Activated naive CD4-positive, alpha-beta T cell treated with anti-CD3 and anti-CD28 coated beads for 36 hours (primary cell): ENCODE measurements around the gene TRIM7. TPM values are rescaled to one million over a fixed set of nuclear protein-coding genes. Genes with fewer than 3 reads are reported as not detected.

Experiments
- CTCF ChIA-PET: fragments of 350-600 bp; sonication (Branson Sonifier 250); formaldehyde crosslinking; loops from one replicate; lab custom pipeline; 2021; ENCODE audit warnings: antibody characterized with exemption; lab: Charles Lee
- DNase-seq: peaks from one replicate; pipeline ENCODE4 v3.0.0-alpha.2; 2020
- H3K27ac Mint-ChIP-seq: one replicate; pipeline ENCODE4 v1.8.0; 2021; ENCODE audit warnings: mild to moderate bottlenecking, mixed read lengths
- H3K27me3 Mint-ChIP-seq: one replicate; pipeline ENCODE4 v1.8.0; 2021; ENCODE audit warnings: low read depth, mixed read lengths
- H3K36me3 Mint-ChIP-seq: one replicate; pipeline ENCODE4 v1.8.0; 2021; ENCODE audit warnings: low read depth, mixed read lengths
- H3K4me1 Mint-ChIP-seq: one replicate; pipeline ENCODE4 v1.8.0; 2021; ENCODE audit warnings: low read depth, mixed read lengths
- H3K4me3 Mint-ChIP-seq: one replicate; pipeline ENCODE4 v1.8.0; 2021; ENCODE audit warnings: mild to moderate bottlenecking, moderate library complexity, mixed read lengths
- H3K9me3 Mint-ChIP-seq: one replicate; pipeline ENCODE4 v1.8.0; 2021; ENCODE audit warnings: mixed read lengths
- intact Hi-C: fragments of 100-400 bp; cut with micrococcal nuclease; formaldehyde crosslinking; loops from one replicate; pipeline ENCODE4 v1.15.1; 2023
- total RNA-seq, 2 experiments: library from RNA; stranded (reverse); gene quantifications; one replicate each; pipeline ENCODE4 v1.2.3, GENCODE V29; 2021

The TRIM7 gene
- total RNA-seq, 2 experiments from 2014 or later: 1.6 to 1.8 TPM

DNA sequence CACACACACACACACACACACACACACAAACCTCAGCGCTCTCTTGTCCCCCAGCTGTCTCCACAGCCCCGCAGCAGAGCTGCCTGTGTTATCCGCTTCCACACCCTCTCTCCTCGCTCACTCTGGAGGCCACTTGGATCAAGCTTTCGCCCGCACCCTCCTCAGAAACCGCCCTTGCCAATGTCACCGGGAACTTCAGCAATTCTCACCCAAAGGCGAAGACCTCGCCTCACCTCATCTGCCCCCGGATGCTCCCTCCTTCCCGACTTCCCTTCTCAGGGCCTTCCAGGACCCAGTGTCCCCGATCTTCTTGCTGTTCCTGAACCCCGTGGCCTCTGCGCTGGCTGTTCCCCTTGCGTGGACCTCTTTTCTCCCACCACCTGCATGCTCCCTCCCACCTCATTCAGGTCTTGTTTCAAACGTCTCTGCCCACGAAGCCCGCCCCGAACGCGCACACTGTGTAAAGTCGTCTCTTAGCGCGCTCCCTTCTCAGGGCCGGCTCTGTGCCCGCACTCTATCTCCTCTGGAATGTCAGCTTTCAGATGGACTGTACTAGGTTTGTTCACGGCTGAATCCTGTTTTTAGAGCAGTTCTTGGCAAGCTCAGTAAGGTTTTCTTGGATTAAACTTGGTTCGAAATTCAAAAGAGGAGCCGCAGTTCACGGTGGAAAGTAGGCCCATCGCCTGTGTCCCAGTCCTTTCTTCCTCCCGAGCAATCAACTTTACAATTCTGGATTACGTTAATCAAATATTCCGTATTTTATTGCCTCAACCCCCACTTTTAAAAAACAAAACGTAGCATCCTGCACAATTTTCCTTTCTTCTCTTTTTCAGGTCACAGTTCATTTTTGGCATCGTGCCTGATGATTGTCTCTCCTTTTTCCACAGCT lies 1.0 kb upstream of the TRIM7 start:
- no peak for DNase-seq
- intact Hi-C loops: loop anchor here (2.0 kb wide), 1 partner anchor 31 kb away; no protein-coding TSS in a partner anchor
- Mint-ChIP-seq H3K4me3 (peak overlapping the region; percentile 92), H3K27ac (peak overlapping the region; percentile 94), H3K36me3 (peaks cover 10% of the 10 kb centered on the region), H3K9me3 (no peaks in the 10 kb centered on the region), H3K27me3 (peaks cover 19% of the 10 kb centered on the region), H3K4me1 (peaks cover 29% of the 10 kb centered on the region)
- CTCF ChIA-PET: interaction anchor here (0.5 to 2.7 kb wide), 7 partner anchors 8 to 41 kb away, joined by 3 to 15 read pairs (median 5); no protein-coding TSS in a partner anchor

DNA sequence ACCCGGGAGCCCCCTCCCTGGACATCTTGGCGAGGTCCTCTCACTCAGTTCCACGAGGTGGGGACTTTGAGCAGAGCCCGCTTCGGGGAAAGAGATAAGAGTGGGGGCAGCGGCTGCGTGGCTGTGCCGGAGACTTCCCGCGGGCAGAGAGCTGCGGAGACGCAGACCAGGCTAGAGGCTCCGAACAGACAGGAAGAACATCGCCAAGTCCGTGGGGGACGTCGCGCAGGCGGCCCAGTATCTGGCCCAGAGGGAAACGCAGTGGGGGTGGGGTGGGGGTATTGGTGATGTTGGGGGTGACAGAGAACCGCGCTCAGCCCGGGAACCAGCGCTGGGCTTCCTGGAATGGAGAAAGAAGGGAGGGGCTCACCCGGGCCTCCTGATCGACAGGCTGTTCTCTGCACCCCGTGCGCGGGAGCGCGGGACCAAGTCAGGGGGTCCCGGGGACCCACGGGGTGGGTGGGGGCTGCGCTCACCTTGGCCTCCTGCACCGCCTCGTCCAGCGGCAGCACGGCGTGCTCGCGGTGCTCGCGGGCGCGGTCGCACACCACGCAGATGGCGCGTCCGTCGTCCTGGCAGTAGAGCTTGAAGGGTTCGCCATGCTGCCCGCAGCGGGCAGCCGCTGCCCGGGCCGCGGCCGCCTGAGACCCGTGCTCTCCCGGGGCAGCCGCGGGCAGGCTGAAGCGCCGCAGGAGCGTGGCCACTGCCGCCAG lies 727 bp downstream of the TRIM7 start:
- Mint-ChIP-seq H3K36me3 (peaks cover 10% of the 10 kb centered on the region), H3K4me3 (peak overlapping the region; percentile 92), H3K9me3 (no peaks in the 10 kb centered on the region), H3K27ac (no peak overlapping the region), H3K4me1 (peaks cover 27% of the 10 kb centered on the region), H3K27me3 (peaks cover 19% of the 10 kb centered on the region)
- no peak for DNase-seq
- intact Hi-C loops: no loop called here
- CTCF ChIA-PET: interaction anchor here (1.0 to 1.5 kb wide), 2 partner anchors 15 to 44 kb away, joined by 3 to 5 read pairs; no protein-coding TSS in a partner anchor

DNA sequence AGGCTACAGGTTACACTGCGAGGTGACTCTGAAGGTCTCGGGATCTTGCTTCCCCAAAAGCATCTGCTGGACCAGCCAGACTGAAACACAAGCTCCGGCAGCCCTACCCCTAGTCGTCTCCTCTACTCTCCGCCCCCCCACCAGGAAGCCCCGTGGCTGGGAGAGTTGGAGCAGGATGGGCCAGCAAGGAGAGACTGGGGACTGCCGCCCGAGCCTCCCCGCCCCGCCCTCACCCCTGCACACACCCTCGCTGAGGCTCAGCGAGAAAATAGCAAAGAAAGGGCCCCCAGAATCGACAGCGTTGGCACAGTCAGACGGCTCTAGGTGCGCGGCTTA lies 1.3 kb downstream of the TRIM7 start:
- H3K4me1 Mint-ChIP-seq: peaks cover 27% of the 10 kb centered on the region
- no peaks in the 10 kb centered on the region for H3K9me3 Mint-ChIP-seq
- intact Hi-C loops: no loop called here
- H3K36me3 Mint-ChIP-seq: peaks cover 10% of the 10 kb centered on the region
- no peak for DNase-seq
- H3K27me3 Mint-ChIP-seq: peaks cover 19% of the 10 kb centered on the region
- peak overlapping the region; percentile 92 for H3K4me3 Mint-ChIP-seq
- no peak overlapping the region for H3K27ac Mint-ChIP-seq
- CTCF ChIA-PET: interaction anchor here (1.2 kb wide), 1 partner anchor 11 kb away, joined by 4 read pairs; no protein-coding TSS in a partner anchor

DNA sequence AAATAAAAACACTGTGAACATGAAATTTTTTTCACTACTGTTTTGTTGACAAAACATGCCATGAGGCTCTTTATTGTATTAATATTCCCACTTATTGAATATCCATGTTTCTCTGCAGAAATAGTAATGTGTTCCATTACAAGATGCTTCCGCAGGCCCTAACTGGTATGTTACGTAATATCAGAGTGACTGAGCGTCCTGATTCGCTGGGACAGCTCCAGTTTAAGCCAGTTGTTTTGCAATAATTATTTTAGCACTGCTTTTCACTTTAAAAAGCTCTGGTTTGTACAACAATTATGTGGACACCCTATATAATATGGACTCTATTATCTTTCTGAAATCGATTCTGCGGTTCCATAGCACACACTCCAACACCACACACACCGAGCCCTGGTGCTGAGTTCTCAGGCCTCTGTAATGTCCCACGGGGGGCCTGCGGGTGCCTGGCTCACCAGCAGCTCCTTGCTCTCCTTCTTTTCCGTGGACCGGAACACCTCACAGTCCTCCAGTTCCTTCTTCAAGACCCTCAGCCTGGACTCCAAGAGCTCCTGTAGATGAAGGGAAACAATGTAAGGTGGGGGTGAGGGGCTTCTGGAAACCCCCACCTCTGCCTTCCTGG lies 1.8 kb downstream of the TRIM7 start:
- peaks cover 24% of the 10 kb centered on the region for H3K4me1 Mint-ChIP-seq
- peaks cover 19% of the 10 kb centered on the region for H3K27me3 Mint-ChIP-seq
- DNase-seq: no peak
- intact Hi-C loops: no loop called here
- peak overlapping the region; percentile 92 for H3K4me3 Mint-ChIP-seq
- H3K36me3 Mint-ChIP-seq: peaks cover 10% of the 10 kb centered on the region
- CTCF ChIA-PET: interaction anchor here (0.9 to 1.2 kb wide), 2 partner anchors 10 to 12 kb away, joined by 3 to 4 read pairs; no protein-coding TSS in a partner anchor
- H3K9me3 Mint-ChIP-seq: no peaks in the 10 kb centered on the region
- no peak overlapping the region for H3K27ac Mint-ChIP-seq

DNA sequence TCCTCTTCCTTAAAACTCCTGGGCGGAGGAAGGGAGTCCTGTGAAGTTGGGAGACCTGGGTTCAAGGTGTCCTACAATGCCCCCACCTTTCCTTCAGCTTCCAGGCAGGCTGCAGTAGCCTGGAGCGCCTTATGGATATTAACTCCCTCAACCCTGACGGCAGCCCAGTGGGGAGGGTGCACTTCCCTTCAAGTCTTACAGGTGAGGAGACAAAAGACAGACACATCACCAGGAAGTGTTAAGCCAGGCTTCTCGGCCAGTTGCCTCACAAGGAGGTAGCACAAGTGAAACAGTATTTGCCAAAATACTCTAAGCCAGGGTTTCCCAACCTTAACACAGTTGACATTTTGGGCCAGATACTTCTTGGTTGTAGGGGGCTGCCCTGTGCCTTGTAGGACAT lies 4.2 kb downstream of the TRIM7 start:
- CTCF ChIA-PET: no interaction called here
- Mint-ChIP-seq H3K9me3 (no peaks in the 10 kb centered on the region), H3K27ac (no peak overlapping the region), H3K27me3 (peaks cover 8% of the 10 kb centered on the region), H3K4me3 (no peak overlapping the region), H3K4me1 (peaks cover 4% of the 10 kb centered on the region), H3K36me3 (no peaks in the 10 kb centered on the region)
- intact Hi-C loops: no loop called here
- DNase-seq: no peak

DNA sequence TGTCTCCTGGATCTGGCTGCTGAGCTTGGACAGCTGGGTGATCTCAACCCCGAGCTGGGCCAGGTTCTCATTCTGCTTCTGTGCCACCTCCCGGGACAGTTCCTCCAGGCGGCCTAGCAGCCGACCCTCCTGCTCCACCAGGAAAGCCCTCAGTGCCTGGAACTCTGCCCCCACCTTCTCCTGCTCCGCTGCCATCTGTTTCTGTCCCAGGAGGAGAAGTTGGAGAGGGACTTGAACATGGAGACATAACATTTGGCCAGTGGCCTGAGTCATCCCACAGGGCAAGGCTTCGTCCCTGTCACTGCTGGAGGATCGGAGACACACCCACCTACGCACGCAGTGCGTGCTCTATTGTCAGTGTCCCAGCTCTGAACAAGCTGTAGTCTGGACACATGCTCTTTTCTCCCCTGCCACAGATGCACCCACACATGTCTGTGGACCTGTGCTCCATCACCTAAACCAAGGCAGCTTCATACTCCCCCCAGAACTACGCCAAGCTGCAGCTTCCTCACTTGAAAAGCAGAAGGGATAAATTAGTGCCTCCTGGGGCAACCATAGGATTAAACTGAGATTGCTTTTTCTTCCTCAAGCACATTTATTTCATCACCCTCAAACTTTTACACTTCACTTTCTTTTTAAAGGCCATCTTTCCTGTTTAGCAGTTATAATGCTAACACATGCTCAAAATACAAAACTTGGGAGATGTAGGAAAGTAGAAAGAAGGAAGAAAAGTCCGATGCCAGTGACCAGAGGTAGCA lies 4.9 kb downstream of the TRIM7 start:
- Mint-ChIP-seq H3K4me3 (no peak overlapping the region), H3K36me3 (no peaks in the 10 kb centered on the region), H3K27me3 (peaks cover 3% of the 10 kb centered on the region), H3K9me3 (no peaks in the 10 kb centered on the region), H3K4me1 (no peaks in the 10 kb centered on the region), H3K27ac (no peak overlapping the region)
- DNase-seq: no peak
- intact Hi-C loops: no loop called here
- CTCF ChIA-PET: no interaction called here

DNA sequence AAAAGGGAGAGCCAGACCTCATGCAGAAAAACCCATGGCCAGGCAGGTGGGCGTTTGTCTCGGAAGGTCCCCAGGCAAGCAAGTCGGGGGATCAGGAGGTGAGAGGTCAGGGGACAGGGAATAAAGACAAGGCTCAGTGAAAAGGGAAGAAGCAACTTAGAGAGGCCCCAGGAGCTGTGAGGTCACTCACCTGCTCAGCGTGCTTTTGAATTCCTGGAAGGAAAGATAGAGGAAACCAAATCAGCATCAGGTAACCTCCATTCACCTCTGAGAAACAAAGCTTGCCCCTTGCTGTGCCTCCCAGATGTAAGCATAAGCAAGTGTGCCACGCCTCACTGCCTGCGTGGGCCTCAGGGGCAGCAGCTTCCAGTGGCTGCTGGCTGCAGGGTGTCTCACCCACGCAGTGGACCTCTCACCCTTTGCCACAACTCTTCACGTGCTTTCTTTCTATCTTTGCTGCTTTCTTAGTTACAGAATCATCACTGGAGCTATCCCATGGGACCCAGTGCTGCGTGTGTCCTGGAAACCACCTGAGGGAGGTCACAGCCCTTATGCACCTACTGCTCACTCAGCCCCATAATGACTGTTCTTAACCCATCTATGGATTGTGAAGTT lies 6.0 kb downstream of the TRIM7 start:
- Mint-ChIP-seq H3K27me3 (peaks cover under 1% of the 10 kb centered on the region), H3K4me1 (no peaks in the 10 kb centered on the region), H3K4me3 (no peak overlapping the region), H3K9me3 (no peaks in the 10 kb centered on the region), H3K36me3 (no peaks in the 10 kb centered on the region), H3K27ac (no peak overlapping the region)
- intact Hi-C loops: no loop called here
- no peak for DNase-seq
- CTCF ChIA-PET: interaction anchor here (0.6 to 0.8 kb wide), 2 partner anchors 15 to 334 kb away, joined by 3 read pairs; no protein-coding TSS in a partner anchor

DNA sequence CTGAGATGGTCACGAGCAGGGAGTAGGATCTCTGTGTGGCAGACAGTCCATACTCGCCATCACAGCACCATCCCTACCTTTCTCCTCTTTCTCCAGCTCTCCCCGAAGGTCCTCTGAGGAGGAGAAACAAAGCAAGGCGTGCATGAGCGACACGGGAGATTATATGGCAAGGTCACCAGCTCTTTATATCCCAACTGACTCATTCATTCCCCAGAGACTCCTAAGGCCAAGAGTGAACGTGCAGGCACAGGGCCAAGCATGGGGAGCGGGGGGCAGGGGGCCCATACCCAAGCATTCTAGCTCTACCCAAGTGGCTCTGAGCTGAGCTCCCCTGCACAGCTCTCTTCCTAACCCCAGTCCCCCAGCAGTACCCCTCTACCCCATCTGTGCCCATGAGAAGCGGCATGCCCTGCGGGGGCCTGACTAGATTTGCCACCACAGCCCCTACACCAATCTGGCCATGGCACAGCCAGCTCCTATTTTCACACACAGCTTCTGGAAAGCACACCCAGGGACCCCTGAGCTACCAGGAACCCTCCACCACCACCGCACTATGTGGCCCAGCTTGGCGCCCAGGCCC lies 6.8 kb downstream of the TRIM7 start:
- no peak for DNase-seq
- no peaks in the 10 kb centered on the region for H3K9me3 Mint-ChIP-seq
- H3K4me3 Mint-ChIP-seq: no peak overlapping the region
- peaks cover under 1% of the 10 kb centered on the region for H3K4me1 Mint-ChIP-seq
- intact Hi-C loops: no loop called here
- no peaks in the 10 kb centered on the region for H3K36me3 Mint-ChIP-seq
- no peaks in the 10 kb centered on the region for H3K27me3 Mint-ChIP-seq
- CTCF ChIA-PET: interaction anchor here (0.6 to 1.2 kb wide), 2 partner anchors 8 to 333 kb away, joined by 3 read pairs; no protein-coding TSS in a partner anchor
- no peak overlapping the region for H3K27ac Mint-ChIP-seq

DNA sequence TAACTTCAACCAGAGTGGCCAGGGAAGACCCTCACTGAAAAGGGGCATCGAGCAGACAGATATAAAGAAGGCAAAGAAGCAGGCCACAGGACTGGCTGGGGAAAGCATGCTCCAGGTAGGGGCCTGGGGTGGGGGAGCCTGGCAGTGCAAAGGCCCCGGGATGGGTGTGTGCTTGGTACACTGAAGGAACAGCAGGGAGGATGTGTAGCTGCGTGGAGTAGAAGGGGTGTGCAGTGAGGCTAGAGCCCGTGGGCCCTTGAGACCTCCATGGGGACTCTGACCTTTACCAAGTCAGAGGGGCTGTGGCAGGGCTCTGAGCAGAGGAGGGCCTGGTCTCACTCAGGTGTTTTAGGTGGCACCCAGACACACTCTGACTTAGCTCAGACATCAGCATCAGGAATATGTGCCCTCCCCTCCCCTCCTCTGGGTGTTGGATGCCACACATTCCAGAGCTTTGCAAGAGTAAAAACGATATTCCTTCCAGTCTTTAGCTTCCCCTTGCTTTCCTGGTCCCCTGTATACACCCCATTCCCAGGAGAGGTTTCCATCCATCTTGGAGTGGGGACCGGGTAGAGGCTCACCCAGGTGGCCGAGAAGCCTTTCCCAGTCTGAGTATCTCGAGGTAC lies 7.6 kb downstream of the TRIM7 start:
- Mint-ChIP-seq H3K36me3 (no peaks in the 10 kb centered on the region), H3K4me1 (peaks cover 7% of the 10 kb centered on the region), H3K4me3 (no peak overlapping the region), H3K9me3 (no peaks in the 10 kb centered on the region), H3K27ac (no peak overlapping the region), H3K27me3 (no peaks in the 10 kb centered on the region)
- no peak for DNase-seq
- intact Hi-C loops: no loop called here
- CTCF ChIA-PET: interaction anchor here (1.2 kb wide), 1 partner anchor 9 kb away, joined by 3 read pairs; no protein-coding TSS in a partner anchor

DNA sequence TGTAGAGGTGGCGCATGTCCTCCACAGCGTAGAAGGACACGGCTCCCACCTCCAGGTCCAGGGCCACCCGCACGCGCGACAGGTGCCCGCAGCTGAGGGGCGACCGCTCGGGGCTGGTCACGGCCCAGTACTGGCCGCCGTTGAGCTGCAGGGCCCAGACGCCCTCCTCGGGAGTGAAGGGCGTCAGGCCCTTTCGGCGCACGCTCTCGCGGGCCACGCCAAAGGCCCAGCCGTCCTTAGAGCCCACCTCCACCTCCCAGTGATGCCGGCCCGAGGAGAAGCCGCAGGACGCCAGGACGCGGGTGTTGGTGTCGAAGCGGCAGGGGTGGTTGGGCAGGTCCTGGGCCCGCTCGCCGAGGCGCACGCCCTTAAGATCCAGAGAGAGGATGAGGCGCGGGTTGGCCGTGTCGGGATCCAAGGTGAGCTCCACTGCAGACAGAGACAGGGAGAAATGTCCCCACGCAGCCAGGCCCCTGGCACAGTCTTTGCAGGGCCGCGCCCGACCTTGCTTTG lies 9.7 kb downstream of the TRIM7 start:
- Mint-ChIP-seq H3K4me1 (peaks cover 9% of the 10 kb centered on the region), H3K27me3 (peaks cover 4% of the 10 kb centered on the region), H3K27ac (no peak overlapping the region), H3K9me3 (no peaks in the 10 kb centered on the region), H3K36me3 (peaks cover 3% of the 10 kb centered on the region), H3K4me3 (no peak overlapping the region)
- intact Hi-C loops: no loop called here
- no peak for DNase-seq
- CTCF ChIA-PET: no interaction called here
